COR-L47 (cell line): Measurements from ENCODE around the gene PPP5C.
"Not testable (repeated sequence)": the region's sequence is repeated elsewhere in the genome, so short reads cannot be mapped to it uniquely, and the experiment has no call there.

Experiments
- DNase-seq: peaks from one replicate; lab custom pipeline; 2025; lab: John Stamatoyannopoulos, UW

PPP5C gene

DNA sequence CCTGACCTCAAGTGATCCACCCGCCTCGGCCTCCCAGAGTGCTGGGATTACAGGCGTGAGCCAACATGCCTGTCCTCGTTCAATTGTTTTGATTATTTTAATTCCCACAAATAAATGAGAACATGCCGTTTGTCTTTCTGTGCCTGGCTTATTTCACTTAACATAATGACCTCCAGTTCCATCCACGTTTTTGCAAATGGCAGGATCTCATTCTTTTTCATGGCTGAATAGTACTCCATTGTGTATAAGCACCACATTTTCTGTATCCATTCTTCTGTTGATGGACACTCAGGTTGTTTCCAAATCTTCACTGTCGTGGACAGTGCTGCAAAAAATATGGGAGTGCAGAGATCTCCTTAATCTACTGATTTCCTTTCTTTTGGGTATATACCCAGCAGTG lies 86.6 kb downstream of the PPP5C start:
- not testable (repeated sequence) for DNase-seq

DNA sequence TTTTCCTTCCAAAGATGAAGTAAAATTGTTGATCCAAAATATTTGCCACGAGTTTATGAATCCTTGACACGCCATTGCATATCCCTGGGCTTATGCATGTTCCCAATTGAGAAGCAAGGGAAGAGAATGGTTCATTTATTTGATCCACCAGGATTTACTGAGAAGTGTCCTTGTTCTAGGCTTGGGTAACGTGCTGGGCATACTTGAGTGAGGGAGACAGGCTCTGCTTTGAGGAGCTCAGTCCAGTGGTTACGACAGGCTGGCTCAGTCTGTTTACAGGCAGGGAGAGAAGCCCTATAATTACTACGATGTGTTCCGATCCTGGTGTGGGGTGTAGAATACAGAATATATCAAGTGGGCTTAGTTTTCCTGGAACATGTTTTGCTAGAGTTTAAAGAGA lies 88.1 kb downstream of the PPP5C start:
- DNase-seq = no peak

DNA sequence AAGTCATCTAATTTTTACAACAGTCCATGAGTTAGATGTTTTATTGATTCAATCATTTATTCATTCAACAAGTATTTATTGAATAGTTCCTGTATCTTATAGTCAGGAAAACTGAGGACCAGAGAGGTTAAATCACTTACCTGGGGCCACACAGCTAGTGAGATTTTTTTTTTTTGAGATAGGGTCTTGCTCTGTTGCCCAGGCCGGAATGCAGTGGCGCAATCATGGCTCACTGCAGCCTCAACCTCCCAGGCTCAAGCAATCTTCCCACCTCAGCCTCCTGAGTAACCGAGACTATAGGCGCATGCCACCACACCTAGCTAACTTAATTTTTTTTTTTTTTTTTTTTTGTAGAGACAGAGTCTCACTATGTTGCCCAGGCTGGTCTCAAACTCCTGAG lies 88.8 kb downstream of the PPP5C start:
- not testable (repeated sequence) for DNase-seq
